ENCODE measurements around the gene CACUL1. TPM values are rescaled to one million over a fixed set of nuclear protein-coding genes. Genes with fewer than 3 reads are reported as not detected.

Gene CACUL1
- total RNA-seq, 2 donors from 2014 or later = 23.7 to 38.1 TPM

GRCh38 chr10:118730756-118731456, 23.9 kb downstream of the CACUL1 start:
- Histone ChIP-seq H3K27me3 (replicated peaks; ENCODE audit: insufficient read depth) (no peaks in the 10 kb centered on the region), H3K4me3 (no peak overlapping the region), H3K9me3 (no peaks in the 10 kb centered on the region), H3K36me3 (no peaks in the 10 kb centered on the region), H3K4me1 (replicated peaks) (peaks cover 4% of the 10 kb centered on the region), H3K27ac (no peak overlapping the region)
- intact Hi-C loops (cut with DNase I) = no loop called here
- TF ChIP-seq CTCF (IDR thresholded peaks at IDR 0.05) (no peak), POLR2A (IDR thresholded peaks at IDR 0.05) (no peak), POLR2AphosphoS5 (IDR thresholded peaks at IDR 0.05) (no peak)
- WGBS = 53% methylated on average over 7 of the region's 7 CpGs
- no peak for DNase-seq (ENCODE audit: low spot score)

- 83% methylated on average over 2 of the region's 2 CpGs for WGBS
- Histone ChIP-seq H3K36me3 (no peaks in the 10 kb centered on the region), H3K4me3 (no peak overlapping the region), H3K4me1 (replicated peaks) (peaks cover 4% of the 10 kb centered on the region), H3K27me3 (replicated peaks; ENCODE audit: insufficient read depth) (no peaks in the 10 kb centered on the region), H3K9me3 (no peaks in the 10 kb centered on the region), H3K27ac (no peak overlapping the region)
- TF ChIP-seq CTCF (IDR thresholded peaks at IDR 0.05) = no peak
- TF ChIP-seq POLR2AphosphoS5 (IDR thresholded peaks at IDR 0.05) = no peak
- TF ChIP-seq POLR2A (IDR thresholded peaks at IDR 0.05) = no peak
- DNase-seq (ENCODE audit: low spot score) = no peak
- intact Hi-C loops (cut with DNase I) = loop anchor here (10.0 kb wide), 1 partner anchor 75 kb away; no protein-coding TSS in a partner anchor
Measured at GRCh38 chr10:118729641-118730258, 25.0 kb downstream of the CACUL1 start.

GRCh38 chr10:118729200-118729599, 25.6 kb downstream of the CACUL1 start:
- no peaks in the 10 kb centered on the region for H3K36me3 ChIP-seq
- no peak for TF ChIP-seq CTCF (IDR thresholded peaks at IDR 0.05)
- TF ChIP-seq POLR2AphosphoS5 (IDR thresholded peaks at IDR 0.05) = no peak
- no peak for TF ChIP-seq POLR2A (IDR thresholded peaks at IDR 0.05)
- 59% methylated on average over 3 of the region's 3 CpGs for WGBS
- peaks cover 4% of the 10 kb centered on the region for H3K4me1 ChIP-seq (replicated peaks)
- no peaks in the 10 kb centered on the region for H3K9me3 ChIP-seq
- intact Hi-C loops (cut with DNase I) = loop anchor here (10.0 kb wide), 1 partner anchor 76 kb away; no protein-coding TSS in a partner anchor
- H3K4me3 ChIP-seq = no peak overlapping the region
- no peak for DNase-seq (ENCODE audit: low spot score)
- no peaks in the 10 kb centered on the region for H3K27me3 ChIP-seq (replicated peaks; ENCODE audit: insufficient read depth)
- no peak overlapping the region for H3K27ac ChIP-seq

- intact Hi-C loops (cut with DNase I) = loop anchor here (10.0 kb wide), 1 partner anchor 79 kb away; no protein-coding TSS in a partner anchor
- WGBS = 5% methylated on average over 4 of the region's 4 CpGs
- TF ChIP-seq POLR2AphosphoS5 (IDR thresholded peaks at IDR 0.05) = peak; percentile 72
- TF ChIP-seq POLR2A (IDR thresholded peaks at IDR 0.05) = no peak
- no peak for TF ChIP-seq CTCF (IDR thresholded peaks at IDR 0.05)
- H3K4me1 ChIP-seq (replicated peaks) = peaks cover 3% of the 10 kb centered on the region
- no peaks in the 10 kb centered on the region for H3K27me3 ChIP-seq (replicated peaks; ENCODE audit: insufficient read depth)
- no peak for DNase-seq (ENCODE audit: low spot score)
- H3K9me3 ChIP-seq = no peaks in the 10 kb centered on the region
- H3K36me3 ChIP-seq = no peaks in the 10 kb centered on the region
- peak overlapping the region; percentile 4 to 27 for H3K27ac ChIP-seq
- H3K4me3 ChIP-seq = no peak overlapping the region
Measured at GRCh38 chr10:118725886-118726500, 28.8 kb downstream of the CACUL1 start.

Measured in prostate gland (tissue), 2 donors.